Sigmoid colon (tissue), 3 donors: ENCODE data around the gene ANKRD1.

ENCODE experiments used
- POLR2A ChIP-seq, 2 donors: fragments of 450-650 bp; IDR thresholded peaks; one replicate each; pipeline ENCODE4 v1.6.1; 2016; ENCODE audit warnings: antibody characterized with exemption in 2 of 2, mild to moderate bottlenecking in 2 of 2, moderate library complexity in 2 of 2
- TF ChIP-seq, protein P1 (sequence below), 4 experiments: fragments of 450-650 bp in 3 of 4; fragments of 200-600 bp in 1 of 4; IDR thresholded peaks; one replicate each; pipeline ENCODE4 v1.5.1; 2016 to 2019; ENCODE audit warnings: antibody characterized with exemption in 4 of 4, mild to moderate bottlenecking in 3 of 4, moderate library complexity in 2 of 4

DNA sequence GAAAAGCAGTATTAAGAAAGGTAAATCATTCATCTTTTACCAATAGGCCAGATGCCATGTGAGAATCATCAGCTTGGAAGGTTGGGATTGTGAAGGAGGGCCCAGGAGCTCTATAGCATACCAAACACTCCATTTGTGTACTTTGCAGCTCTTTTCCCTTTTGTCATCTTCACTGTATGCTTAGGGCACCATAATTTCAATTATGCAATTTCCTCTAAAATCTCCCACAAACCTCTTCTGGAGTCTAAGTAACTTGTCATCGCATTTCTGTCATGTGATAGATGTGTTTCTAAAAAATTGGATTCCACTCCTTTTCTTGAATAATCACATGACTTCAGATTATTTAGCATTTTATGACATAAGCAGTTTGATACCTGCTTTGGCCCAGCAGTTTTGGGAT lies 31.3 kb downstream of the ANKRD1 start:
- TF ChIP-seq POLR2A (IDR thresholded peaks at IDR 0.05), result no peak
- TF ChIP-seq, protein P1, sequence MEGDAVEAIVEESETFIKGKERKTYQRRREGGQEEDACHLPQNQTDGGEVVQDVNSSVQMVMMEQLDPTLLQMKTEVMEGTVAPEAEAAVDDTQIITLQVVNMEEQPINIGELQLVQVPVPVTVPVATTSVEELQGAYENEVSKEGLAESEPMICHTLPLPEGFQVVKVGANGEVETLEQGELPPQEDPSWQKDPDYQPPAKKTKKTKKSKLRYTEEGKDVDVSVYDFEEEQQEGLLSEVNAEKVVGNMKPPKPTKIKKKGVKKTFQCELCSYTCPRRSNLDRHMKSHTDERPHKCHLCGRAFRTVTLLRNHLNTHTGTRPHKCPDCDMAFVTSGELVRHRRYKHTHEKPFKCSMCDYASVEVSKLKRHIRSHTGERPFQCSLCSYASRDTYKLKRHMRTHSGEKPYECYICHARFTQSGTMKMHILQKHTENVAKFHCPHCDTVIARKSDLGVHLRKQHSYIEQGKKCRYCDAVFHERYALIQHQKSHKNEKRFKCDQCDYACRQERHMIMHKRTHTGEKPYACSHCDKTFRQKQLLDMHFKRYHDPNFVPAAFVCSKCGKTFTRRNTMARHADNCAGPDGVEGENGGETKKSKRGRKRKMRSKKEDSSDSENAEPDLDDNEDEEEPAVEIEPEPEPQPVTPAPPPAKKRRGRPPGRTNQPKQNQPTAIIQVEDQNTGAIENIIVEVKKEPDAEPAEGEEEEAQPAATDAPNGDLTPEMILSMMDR (IDR thresholded peaks at IDR 0.05), result no peak
